Measurements from ENCODE around the gene SFXN4. TPM values are rescaled to one million over a fixed set of nuclear protein-coding genes. Genes with fewer than 3 reads are reported as not detected.

Gene SFXN4
- total and polyA plus RNA-seq, 2 of the 13 experiments (the other 11 are each of a cell fraction or from before 2014, with no cell fraction given) = 47.7 to 64.9 TPM

DNA sequence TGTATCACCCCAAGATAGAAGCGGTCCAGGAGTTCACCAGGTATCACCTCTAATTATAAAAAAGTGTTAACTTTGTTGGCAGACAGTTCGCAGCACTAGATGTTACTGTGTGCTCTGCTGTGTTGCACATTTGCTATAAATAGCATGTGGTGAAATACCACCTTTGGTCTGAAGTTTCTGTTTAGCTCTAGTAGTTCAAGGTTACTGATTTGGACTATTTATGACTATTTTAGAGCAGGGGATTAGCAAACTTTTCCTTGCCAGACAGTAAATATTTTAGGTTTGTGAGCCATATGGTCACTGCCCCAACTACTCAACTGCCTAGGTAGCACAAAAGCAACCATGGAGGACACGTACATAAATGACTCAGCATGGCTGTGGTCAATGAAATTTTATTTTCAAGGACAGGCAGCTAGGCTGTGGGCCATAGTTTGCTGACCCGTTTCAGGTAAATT is 45.1 kb downstream of the SFXN4 start (continued):
- TF ChIP-seq ZSCAN29 (CRISPR knock-in tag; conservative IDR thresholded peaks at IDR 0.05) (0 out of 2 replicates have a peak, but pooled peaks have one; percentile 44), ZFP1 (CRISPR knock-in tag; IDR thresholded peaks at IDR 0.05) (0 out of 2 replicates have a peak, but pooled peaks have one; percentile 52), ZNF318 (CRISPR knock-in tag; IDR thresholded peaks at IDR 0.05) (no peak), HNRNPUL1 (IDR thresholded peaks at IDR 0.05; ENCODE audit: low read depth, low read length) (no peak), TCF7 (IDR thresholded peaks at IDR 0.05; ENCODE audit: low read depth) (peak; percentile 53; the same call in 1 of the 2 replicates), ZNF678 (CRISPR knock-in tag; IDR thresholded peaks at IDR 0.05) (no peak), PHF20 (CRISPR knock-in tag; IDR thresholded peaks at IDR 0.05) (no peak), TBX3 (IDR thresholded peaks at IDR 0.05; ENCODE audit: borderline replicate concordance) (peak; percentile 64; the same call in 1 of the 2 replicates), FOSL1 (CRISPR knock-in tag; IDR thresholded peaks at IDR 0.05; ENCODE audit: borderline replicate concordance) (peak; percentile 68; the same call in 1 of the 2 replicates), PHB2 (IDR thresholded peaks at IDR 0.05; ENCODE audit: partially characterized antibody) (no peak), ATF3 (CRISPR knock-in tag; IDR thresholded peaks at IDR 0.05) (peak; percentile 74), SOX13 (IDR thresholded peaks at IDR 0.05) (peak; percentile 31; the same call in 1 of the 2 replicates), SOX13 (CRISPR knock-in tag; conservative IDR thresholded peaks at IDR 0.05 in 1 of 2, IDR thresholded peaks at IDR 0.05 in 1 of 2) (peak in 1 of 2 experiments; percentile 89; a peak in 2 of 4 replicates), SAP130 (CRISPR knock-in tag; IDR thresholded peaks at IDR 0.05; ENCODE audit: low read depth) (peak; percentile 90), GTF2F1 (IDR thresholded peaks at IDR 0.05; ENCODE audit: low read length) (no peak)
- TF ChIP-seq, protein P1, sequence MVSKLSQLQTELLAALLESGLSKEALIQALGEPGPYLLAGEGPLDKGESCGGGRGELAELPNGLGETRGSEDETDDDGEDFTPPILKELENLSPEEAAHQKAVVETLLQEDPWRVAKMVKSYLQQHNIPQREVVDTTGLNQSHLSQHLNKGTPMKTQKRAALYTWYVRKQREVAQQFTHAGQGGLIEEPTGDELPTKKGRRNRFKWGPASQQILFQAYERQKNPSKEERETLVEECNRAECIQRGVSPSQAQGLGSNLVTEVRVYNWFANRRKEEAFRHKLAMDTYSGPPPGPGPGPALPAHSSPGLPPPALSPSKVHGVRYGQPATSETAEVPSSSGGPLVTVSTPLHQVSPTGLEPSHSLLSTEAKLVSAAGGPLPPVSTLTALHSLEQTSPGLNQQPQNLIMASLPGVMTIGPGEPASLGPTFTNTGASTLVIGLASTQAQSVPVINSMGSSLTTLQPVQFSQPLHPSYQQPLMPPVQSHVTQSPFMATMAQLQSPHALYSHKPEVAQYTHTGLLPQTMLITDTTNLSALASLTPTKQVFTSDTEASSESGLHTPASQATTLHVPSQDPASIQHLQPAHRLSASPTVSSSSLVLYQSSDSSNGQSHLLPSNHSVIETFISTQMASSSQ (IDR thresholded peaks at IDR 0.05; ENCODE audit: low read depth) = peak; percentile 24; the same call in 1 of the 2 replicates
- TF ChIP-seq, protein P1 (CRISPR knock-in tag; IDR thresholded peaks at IDR 0.05; ENCODE audit: borderline replicate concordance) = peak; percentile 41; the same call in 1 of the 2 replicates
- TF ChIP-seq, protein P2, sequence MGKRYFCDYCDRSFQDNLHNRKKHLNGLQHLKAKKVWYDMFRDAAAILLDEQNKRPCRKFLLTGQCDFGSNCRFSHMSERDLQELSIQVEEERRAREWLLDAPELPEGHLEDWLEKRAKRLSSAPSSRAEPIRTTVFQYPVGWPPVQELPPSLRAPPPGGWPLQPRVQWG (CRISPR knock-in tag; IDR thresholded peaks at IDR 0.05; ENCODE audit: borderline replicate concordance, low read depth) = no peak
